GM21390 (cell line): ENCODE results near the gene MRPL51.
"Not testable (repeated sequence)": the region's sequence is repeated elsewhere in the genome, so short reads cannot be mapped to it uniquely, and the experiment has no call there.

Experiments used
- ATAC-seq: cut with Tn5 transposase; IDR thresholded peaks from one replicate; pipeline ENCODE4 v1.9.1; 2021; ENCODE audit not compliant: unreplicated experiment

MRPL51 gene

DNA sequence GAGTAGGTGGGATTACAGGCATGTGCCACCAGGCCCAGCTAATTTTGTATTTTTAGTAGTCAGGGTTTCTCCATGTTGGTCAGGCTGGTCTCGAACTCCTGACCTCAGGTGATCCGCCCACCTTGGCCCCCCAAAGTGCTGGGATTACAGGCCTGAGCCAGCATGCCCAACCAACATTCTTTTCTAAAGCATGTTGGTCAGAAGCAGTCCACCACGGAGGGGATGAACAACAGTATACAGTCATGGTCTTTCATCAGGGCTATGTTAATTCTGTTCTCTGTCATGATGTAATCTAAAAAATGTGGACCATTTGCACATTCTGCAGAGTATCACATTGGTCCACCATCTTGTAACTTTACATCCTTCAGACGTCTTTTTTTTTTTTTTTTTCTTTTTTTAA, 3.6 kb downstream of the MRPL51 start:
- ATAC-seq = no peak

DNA sequence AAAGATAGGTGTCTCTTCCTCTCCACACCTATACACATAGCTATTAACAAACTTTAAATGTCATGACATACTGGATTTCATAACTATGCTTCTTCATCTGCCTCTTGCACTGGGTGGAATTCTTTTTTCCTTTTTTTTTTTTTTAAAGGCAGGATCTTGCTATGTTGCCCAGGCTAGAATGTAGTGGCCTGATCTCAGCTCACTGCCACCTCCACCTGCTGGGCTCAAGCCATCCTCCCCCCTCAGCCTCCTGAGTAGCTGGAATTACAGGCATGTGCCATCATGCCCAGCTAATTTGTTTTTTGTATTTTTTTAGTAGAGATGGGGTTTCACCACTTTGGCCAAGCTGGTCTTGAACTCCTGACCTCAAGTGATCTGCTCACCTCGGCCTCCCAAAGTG, 4.8 kb downstream of the MRPL51 start:
- no peak for ATAC-seq

GRCh38 chr12:6478416-6478815, 14.6 kb downstream of the MRPL51 start:
- ATAC-seq = no peak

DNA sequence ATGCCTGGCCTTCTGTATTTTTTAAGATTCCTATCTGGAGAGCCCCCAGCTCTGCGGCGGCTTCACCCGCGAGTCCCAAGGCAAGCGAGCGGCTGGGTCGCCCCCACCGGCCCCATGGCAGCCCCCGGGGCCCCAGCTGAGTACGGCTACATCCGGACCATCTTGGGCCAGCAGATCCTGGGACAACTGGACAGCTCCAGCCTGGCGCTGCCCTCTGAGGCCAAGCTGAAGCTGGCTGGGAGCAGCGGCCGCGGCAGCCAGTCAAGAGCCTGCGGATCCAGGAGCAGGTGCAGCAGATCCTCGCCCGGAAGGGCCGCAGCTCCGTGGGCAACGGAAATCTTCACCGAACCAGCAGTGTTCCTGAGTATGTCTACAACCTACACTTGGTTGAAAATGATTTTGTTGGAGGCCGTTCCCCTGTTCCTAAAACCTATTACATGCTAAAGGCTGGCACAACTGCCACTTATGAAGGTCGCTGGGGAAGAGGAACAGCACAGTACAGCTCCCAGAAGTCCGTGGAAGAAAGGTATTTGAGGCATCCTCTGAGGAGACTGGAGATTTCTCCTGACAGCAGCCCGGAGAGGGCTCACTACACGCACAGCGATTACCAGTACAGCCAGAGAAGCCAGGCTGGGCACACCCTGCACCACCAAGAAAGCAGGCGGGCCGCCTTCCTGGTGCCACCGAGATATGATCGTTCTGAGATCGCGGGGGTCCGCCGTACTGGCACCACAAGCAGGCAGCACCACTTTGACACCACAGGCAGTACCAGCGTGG, 15.3 kb downstream of the MRPL51 start:
- not testable (repeated sequence) for ATAC-seq

DNA sequence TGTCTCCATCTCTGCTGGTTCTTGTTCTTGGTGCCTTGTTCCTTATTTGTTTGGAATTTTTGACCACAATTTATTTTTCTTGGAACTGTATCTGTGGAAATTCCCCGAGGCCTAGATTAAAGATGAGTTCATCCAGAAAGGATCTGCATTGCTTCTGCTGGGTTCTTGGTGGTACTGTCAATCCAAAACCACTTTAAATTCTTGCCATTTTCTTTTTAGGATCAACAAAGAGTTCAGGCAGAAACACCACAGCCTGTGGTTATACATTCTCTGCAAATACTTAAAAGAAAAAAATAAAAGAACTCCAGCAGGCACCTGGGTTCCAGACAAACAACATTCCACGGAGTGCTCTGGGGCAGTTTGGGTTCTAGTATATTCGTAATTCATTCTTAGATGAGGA, 16.6 kb downstream of the MRPL51 start:
- no peak for ATAC-seq

DNA sequence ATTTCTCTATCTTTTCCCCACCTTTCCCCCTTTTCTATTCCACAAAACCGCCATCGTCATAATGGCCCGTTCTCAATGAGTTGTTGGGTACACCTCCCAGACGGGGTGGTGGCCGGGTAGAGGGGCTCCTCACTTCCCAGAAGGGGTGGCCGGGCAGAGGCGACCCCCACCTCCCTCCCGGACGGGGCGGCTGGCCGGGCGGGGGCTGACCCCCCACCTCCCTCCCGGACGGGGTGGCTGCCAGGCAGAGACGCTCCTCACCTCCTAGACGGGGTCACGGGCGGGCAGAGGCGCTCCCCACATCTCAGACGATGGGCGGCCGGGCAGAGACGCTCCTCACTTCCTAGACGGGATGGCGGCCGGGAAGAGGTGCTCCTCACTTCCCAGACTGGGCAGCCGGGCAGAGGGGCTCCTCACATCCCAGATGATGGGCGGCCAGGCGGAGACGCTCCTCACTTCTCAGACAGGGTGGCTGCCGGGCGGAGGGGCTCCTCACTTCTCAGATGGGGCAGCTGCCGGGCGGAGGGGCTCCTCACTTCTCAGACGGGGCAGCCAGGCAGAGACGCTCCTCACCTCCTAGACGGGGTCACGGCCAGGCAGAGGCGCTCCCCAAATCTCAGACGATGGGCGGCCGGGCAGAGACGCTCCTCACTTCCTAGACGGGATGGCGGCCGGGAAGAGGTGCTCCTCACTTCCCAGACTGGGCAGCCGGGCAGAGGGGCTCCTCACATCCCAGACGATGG, 17.7 kb downstream of the MRPL51 start:
- ATAC-seq = not testable (repeated sequence)

DNA sequence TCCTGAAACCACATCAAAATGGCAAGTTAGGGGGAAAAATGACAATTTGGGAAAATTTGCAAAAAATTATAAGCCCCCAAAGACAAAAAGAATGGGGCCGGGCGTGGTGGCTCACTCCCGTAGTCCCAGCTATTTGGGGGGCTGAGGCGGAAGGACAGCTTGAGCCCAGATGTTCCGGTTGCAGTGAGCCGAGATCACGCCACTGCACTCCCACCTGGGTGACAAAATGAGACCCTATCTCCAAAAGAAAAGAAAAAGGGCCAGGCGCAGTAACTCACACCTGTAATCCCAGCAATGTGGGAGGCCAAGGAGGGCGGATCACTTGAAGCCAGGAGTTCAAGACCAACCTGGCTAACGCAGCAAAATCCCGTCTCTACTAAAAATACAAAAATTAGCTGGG, 20.6 kb downstream of the MRPL51 start:
- ATAC-seq = no peak

- no peak for ATAC-seq
These were observed 21.1 kb downstream of the MRPL51 start for GRCh38 chr12:6471989-6472360.

DNA sequence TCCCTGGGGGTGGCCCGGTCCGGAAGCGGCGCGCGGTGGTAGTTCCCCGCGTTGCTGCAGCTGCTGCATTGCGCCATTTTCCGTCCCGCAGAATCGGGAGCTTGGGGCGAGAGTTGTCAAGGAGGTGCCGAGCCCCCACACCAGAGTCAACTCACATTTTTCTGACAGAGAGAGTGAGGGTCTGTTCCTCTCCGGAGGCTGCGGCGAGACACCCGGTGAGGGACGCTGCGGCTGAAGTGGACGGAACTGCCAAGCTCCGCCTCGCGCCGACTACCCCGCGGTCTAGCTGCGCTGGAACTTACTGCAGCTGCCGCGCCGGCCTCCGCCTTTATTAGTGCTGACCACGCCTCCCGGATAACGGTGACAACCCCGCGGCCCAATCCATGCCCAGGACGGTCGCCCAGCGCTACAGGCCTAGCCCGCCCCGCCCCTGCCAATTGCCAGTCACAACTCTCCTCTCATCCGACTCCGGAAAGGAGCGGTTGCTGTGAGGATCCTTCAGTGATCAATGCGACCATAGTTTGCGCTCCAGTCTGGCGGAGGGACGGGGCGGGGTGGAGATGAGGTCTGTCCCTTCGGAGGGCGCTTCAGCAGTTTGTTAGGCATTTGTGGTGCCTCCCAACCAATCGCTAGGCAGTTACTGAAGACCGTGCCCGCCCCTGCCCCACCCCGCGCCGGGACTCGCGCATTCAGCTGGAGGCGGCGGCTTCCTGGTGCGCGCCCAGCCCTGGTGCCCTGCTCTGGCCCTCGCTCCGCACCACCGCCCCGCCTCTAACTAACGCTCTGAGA, 22.5 kb downstream of the MRPL51 start, which contains the start of gene VAMP1:
Gene VAMP1, minus strand, starts transcription at position 303 of the 789 bp plus-strand sequence. Its CDS starts 146 bp downstream, at position 157.
- peak; percentile 87 for ATAC-seq

- no peak for ATAC-seq
These were observed 23.3 kb downstream of the MRPL51 start for GRCh38 chr12:6469609-6470374.

- ATAC-seq = no peak
These were observed 24.0 kb downstream of the MRPL51 start for GRCh38 chr12:6469092-6469491.

DNA sequence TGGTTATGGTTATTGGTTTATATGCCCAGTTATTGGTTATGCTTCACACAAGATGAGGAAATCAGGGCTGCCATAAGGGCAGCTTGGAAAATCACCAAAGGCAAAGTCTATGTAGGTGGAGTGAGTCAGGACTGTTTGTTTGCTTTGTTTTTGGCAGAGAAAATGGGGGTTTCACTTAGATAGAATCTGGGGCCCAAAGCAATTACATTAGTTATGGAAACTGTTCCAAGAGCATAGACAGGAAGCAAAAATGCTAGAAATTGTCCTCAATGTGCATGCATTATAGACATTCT, 24.8 kb downstream of the MRPL51 start:
- ATAC-seq = no peak

DNA sequence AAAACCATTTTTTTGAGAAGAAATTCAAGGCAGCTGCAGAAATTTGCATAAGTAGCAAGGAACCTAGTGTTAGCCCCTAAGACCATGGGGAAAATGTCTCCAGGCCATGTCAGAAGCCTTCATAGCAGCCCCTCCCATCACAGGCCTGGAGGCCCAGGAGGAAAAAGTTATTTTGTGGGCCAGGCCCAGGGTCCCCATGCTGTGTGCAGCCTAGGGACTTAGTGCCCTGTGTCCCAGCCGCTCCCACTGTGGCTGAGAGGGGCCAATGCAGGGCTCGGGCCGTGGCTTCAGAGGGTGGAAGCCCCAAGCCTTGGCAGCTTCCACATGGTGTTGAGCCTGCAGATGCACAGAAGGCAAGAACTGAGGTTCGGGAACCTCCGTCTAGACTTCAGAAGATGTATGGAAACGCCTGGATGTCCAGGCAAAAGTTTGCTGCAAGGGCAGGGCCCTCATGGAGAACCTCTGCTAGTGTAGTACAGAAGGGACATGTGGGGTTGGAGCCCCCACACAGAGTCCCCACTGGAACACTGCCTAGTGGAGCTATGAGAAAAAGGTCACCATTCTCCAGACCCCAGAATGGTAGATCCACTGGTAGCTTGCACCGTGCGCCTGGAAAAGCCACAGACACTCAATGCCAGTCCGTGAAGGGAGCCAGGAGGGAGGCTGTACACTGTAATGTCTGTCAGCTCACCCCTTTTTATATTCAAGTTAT, 25.3 kb downstream of the MRPL51 start:
- not testable (repeated sequence) for ATAC-seq

GRCh38 chr12:6466751-6467150, 26.3 kb downstream of the MRPL51 start:
- ATAC-seq = not testable (repeated sequence)

GRCh38 chr12:6466184-6466573, 26.9 kb downstream of the MRPL51 start:
- no peak for ATAC-seq

GRCh38 chr12:6465467-6466183, 27.4 kb downstream of the MRPL51 start:
- ATAC-seq = no peak

- no peak for ATAC-seq
These were observed 28.5 kb downstream of the MRPL51 start for GRCh38 chr12:6464531-6464930.

DNA sequence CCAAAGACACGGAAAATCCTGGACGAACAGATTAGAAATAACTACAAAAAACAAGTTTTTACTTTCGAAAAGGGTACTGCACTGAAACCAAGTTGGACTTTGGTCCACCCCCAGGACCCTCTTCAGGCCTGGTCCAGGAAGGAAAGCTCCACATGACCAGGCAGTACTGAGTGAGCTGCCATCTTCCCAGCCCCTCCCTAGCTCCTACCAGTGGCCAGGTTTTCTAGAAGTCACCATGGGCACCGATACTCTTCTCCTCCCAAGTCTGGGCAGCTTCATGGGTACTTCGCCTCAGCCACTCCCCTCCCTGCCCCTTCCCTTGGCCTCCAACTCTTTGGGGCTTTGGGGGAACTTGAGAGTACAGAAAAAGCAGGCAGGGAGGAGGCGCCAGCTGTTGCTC, 29.2 kb downstream of the MRPL51 start:
- no peak for ATAC-seq

GRCh38 chr12:6463216-6463615, 29.8 kb downstream of the MRPL51 start:
- no peak for ATAC-seq
